ENCODE data around the gene LRG1.

DNA sequence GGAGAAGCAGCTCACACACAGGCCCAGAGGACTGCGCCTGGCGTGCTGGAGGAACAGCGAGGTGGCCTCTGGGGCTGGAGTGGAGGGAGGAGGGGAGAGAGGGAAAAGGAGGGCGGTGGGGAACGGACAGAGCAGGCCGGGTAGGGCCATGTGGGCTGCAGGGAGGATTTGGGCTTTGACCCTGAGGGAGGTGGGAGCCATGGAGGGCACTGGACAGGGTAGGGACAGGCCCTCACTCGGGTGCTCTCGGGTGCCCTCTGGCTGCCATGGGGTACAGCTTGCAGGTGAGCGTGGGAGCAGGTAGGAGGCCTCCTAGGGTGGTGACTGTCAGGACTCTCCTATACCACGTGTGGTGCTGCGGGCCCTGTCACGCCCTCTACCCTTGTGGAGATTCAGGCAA, 44.4 kb downstream of the LRG1 start:
- no peak for TF ChIP-seq ZSCAN30 (CRISPR knock-in tag; IDR thresholded peaks at IDR 0.05)
- no peak for TF ChIP-seq EZH2 (conservative IDR thresholded peaks at IDR 0.05; ENCODE audit: low read depth, low read length)
- no peak for TF ChIP-seq ZNF773 (CRISPR knock-in tag; IDR thresholded peaks at IDR 0.05; ENCODE audit: borderline replicate concordance)
- no peak for TF ChIP-seq SMC3 (IDR thresholded peaks at IDR 0.05; ENCODE audit: low read length)
